Measurements from ENCODE around the gene EIF2D.
"Not testable (repeated sequence)": the region's sequence is repeated elsewhere in the genome, so short reads cannot be mapped to it uniquely, and the experiment has no call there.

The EIF2D gene

GRCh38 chr1:206635080-206635977 is 23.1 kb upstream of the EIF2D start, which contains the start of gene DYRK3:
Gene DYRK3 (plus strand): TSS chr1:206635536. CDS start chr1:206635704, 168 bp downstream.
- DNase-seq: peak; percentile 73 to 82

GRCh38 chr1:206634365-206635079 is 22.3 kb upstream of the EIF2D start:
- peak; percentile 50 to 61 for DNase-seq

DNA sequence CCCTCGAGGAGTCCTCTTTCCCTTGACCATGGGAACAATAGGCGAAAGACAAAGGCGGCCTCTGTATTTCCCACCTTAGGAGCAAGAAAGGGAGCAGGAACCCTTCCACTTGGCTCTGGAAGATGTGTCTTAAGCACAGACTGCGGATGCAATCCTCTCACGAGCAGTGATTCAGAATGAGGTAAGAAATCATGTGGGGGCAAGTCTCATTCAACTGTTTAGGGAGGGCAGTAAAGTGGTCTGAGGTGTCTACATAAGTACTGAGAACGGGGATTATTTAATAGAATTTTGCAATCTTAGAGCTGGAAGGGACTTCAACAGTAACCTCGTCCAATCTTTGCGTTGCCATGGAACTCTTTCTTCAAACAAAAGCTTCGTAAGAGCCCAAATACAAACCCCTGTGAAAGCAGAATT is 21.4 kb upstream of the EIF2D start:
- DNase-seq: no peak

GRCh38 chr1:206631085-206631509 is 18.8 kb upstream of the EIF2D start:
- DNase-seq: peak; percentile 69 to 75

DNA sequence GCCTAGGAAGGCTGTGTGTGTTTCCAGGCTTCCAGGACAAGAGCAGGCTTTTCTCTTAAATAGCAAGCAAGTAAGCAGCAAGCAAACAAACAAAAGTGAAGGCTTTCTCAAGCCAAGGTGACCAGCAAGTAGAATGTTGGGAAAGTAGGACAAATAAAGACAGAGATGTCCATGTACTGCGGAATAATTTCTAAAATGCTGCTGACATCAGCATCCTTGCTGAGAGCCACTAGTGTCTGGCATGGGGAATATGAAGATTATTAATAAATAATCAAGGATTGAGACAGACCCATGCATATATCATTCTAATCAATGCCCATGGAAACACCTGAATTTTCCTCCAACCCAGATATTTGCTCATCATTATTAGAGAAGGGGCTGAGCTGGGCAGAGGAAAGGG is 16.7 kb upstream of the EIF2D start:
- DNase-seq: no peak

DNA sequence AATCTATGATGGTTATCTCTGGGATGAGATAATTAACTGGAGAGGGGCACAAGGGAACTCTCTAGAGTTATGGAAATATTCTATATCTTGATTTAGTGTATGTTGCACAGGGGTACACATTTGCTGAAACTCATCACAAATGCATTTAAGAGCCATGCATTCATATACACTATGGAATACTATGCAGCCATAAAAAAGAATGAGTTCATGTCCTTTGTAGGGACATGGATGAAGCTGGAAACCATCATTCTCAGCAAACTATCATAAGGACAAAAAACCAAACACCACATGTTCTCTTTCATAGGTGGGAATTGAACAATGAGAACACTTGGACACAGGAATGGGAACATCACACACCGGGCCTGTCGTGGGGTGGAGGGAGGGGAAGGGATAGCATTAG is 14.1 kb upstream of the EIF2D start:
- DNase-seq: not testable (repeated sequence)

DNA sequence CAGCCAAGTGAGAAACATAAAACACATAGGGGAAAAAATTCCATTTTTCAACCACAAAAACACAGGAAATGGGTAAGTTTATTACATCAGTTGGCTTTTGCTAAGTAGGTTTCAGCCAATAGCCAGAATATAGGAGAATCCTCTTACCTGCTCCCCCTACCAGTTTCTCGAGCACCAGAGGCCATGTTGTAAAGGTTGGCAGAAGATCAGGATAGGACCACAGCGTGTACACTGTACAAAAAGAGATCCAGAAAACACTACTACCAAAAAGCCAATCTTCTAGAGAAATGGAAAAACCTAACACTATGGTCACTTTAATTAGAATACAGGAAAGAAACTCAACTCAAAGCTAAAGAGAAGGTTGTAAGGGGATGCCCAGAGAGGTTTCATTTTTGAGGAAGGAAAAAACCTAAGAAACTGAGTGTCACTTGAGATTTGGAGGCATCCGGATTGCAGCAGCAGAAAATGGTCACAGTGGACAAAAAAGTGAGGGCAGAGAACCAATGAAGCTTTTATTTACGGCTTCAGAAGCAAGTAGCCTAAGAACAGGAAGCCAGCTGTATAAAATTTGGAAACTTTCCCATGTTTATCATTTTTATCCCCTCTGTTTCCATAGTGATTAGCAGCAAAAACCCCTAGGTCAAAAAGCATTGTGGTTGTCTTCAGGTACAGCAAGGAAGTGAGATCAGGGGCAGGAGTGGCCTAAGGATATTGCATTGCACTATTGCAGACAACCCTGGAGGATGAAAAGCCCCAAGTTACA is 2.9 kb downstream of the EIF2D start:
- DNase-seq: no peak

GRCh38 chr1:206608108-206608698 is 4.1 kb downstream of the EIF2D start:
- DNase-seq: peak; percentile 10 to 21

GRCh38 chr1:206606867-206607266 is 5.4 kb downstream of the EIF2D start:
- peak; percentile 61 to 63 for DNase-seq

GRCh38 chr1:206604861-206605260 is 7.4 kb downstream of the EIF2D start:
- no peak for DNase-seq

DNA sequence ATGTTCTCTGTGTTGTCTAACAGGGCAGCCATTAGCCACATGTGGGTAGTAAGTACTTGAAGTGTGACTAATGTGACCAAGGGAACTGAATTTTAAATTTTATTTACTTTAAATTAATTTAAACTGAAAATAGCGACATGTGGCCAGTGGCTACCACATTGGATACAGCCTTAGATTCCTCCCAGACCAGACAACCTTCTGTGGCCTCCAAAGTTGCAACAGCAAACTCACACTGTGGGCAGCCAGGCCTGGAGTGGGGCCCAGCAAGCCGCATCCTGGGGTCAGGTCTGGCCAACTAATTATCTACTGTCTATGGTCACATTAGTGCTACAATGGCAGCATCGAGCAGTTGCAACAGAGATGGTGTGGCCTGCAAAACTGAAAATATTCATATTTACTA is 11.7 kb downstream of the EIF2D start:
- DNase-seq: no peak

GRCh38 chr1:206596319-206596666 is 16.0 kb downstream of the EIF2D start:
- no peak for DNase-seq

DNA sequence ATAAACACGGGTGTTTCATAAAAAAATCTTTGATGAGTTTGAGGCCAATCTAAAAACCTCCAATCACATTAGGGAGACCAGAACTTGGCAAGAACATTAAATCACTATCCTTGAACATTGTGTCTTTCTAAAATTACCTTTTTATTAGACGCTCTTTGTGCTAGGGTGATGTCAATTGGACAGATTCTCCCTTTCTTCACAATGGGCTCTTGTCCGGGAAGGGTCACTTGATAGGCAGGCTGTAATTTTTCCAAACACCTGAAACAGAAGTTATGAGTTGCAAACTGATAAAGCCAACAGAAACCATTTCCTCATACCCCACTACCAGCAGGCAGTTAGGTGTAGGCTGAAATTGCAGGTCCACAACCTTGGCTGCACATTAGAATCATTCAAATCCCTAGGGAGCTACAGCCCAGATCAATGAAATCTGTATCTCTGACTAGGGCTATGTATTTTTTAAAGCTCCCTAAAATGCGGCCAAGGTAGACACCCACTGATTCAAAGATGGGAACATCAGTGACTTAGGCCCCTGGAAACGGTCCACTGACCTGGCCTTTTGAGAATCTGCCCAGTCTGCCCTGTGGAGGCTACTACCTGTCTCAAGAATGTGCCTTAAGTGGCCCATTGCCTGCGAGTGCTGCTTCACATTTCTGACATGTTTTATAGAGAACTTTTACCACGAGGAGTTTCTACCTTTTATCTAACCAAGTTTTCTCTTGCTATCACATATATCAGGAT is 16.5 kb downstream of the EIF2D start:
- no peak for DNase-seq

- DNase-seq: no peak
These were observed 18.8 kb downstream of the EIF2D start for GRCh38 chr1:206593351-206593925.

GRCh38 chr1:206591696-206592095 is 20.6 kb downstream of the EIF2D start:
- no peak for DNase-seq

- no peak for DNase-seq
These were observed 21.0 kb downstream of the EIF2D start for GRCh38 chr1:206591226-206591625.

DNA sequence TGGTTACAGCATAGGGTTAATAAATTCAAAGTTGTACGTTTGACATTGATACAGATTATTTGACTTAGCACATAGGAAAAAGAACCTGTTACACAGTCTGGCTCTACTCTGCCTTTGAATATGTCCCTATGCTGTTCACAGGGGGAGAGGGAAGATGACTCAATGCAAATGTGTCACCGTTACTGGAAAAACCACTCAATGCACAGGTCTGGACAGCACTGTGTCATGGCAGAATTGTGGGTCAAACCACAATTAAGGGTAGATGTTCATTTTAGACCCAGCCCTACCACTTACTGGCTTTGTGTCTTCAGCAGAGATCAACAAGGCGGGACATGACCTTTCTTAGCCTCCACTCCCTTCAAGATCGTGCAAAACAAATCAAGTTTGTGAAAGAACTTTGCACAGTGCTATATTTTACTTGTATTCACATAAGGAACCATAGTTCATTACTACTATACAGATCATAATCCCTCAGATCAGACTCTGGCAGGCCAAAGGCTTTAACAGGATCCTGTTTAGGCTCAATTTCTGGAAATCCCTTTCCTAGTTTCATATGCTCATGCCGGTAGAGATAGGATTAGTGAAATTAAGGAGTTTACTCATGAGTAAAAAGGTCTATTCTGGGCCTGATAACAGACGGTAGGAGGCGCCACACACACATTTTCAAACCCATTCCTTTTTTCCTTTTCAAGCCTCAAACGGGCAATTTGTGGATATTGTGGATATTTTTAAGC is 22.1 kb downstream of the EIF2D start:
- DNase-seq: no peak

DNA sequence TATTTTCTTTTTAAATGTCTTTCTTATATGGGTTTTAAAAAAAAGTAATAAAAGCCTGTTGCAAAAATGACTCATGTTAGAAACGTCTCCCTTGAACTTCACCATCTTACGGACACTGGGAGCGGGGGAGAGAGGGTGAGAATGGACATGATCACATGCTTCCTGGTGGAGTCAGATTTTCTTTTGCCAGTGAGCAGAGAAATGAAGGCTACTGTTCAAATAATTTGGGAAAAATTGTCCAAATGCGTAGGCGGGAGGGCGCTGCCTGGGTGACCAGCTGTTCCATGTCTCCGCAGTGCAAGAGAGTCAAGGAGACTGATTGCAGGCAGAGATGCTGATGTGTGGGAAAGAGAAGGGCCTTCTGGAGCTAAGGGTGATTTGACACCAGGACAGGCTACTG is 23.1 kb downstream of the EIF2D start:
- DNase-seq: no peak

DNA sequence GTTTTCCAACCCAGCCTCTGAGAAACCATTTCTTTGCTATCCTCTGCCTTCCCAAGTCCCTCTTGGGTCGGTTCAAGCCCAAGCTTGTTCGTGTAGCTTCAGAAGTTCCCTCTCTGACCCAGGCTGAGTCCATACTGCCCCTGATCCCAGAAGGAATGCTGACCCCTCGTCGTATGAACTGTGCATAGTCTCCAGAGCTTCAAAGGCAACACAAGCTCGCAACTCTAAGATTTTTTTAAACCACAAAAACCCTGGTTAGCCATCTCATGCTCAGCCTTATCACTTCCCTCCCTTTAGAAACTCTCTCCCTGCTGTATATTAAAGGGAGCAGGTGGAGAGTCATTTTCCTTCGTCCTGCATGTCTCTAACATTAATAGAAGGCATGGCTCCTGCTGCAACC is 23.8 kb downstream of the EIF2D start:
- DNase-seq: no peak

DNA sequence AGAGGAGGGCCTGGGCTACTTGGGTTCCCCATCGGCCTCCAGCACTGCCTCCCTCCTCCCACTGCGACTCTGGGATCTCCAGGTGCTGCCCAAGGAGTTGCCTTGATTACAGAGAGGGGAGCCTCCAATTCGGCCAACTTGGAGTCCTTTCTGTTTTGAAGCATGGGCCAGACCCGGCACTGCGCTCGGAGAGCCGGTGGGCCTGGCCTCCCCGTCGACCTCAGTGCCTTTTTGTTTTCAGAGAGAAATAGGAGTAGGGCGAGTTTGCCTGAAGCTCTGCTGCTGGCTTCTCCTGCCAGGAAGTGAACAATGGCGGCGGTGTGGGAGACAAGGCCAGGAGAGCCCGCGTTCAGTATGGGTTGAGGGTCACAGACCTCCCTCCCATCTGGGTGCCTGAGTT is 24.4 kb downstream of the EIF2D start:
- no peak for DNase-seq

All from AML-193 (cell line).